GM19238 (cell line): ENCODE measurements around the gene CMTM3.
"Not testable (repeated sequence)": the region's sequence is repeated elsewhere in the genome, so short reads cannot be mapped to it uniquely, and the experiment has no call there.

Experiments used
- DNase-seq: peaks from one replicate; pipeline ENCODE4 v3.0.0; 2011; ENCODE audit warnings: low spot score; ENCODE audit not compliant: insufficient read length

Gene CMTM3

DNA sequence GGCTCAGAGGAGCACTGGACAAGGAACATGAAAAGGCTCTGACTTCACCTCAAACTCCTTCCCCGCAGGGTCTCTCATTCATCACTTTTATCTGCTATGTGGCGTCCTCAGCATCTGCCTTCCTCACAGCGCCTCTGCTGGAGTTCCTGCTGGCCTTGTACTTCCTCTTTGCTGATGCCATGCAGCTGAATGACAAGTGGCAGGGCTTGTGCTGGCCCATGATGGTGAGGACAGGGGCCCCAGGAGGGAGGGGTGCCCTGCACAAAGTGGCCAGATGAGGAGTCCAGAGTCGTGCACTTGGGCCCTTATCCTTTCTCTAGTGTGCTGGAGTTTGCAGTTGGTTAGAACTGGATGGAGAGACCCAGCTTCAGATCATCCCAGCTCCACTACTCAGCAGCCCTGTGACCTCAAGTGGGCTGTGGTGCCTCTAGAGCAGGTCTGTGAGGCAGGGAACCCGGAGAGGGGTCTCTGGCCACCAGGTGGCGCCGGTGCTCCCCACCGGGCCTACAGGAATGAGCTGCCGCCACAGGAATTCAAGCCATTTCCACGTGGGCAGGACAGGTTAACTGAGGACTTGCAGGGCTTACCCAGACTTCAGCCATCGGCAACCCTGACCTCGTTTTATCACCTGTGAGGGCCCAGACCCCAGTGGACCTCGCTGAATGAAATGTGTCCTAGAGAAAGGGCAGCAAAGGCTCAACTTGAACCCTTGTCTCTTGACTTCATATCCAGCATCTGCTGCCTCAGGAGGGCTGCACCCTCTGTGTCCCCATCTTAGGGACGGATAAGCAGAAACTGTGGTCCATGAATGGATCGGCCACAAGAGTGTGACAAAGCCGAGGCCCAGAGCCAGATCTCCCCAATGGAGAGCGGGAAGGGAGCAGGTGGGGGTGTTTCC is 4.0 kb downstream of the CMTM3 start:
- peak; percentile 81 for DNase-seq

GRCh38 chr16:66609139-66609510 is 4.6 kb downstream of the CMTM3 start:
- no peak for DNase-seq

- no peak for DNase-seq
These were observed 5.8 kb downstream of the CMTM3 start for GRCh38 chr16:66610111-66610820.

- DNase-seq: not testable (repeated sequence)
These were observed 7.4 kb downstream of the CMTM3 start for GRCh38 chr16:66611911-66612310.

DNA sequence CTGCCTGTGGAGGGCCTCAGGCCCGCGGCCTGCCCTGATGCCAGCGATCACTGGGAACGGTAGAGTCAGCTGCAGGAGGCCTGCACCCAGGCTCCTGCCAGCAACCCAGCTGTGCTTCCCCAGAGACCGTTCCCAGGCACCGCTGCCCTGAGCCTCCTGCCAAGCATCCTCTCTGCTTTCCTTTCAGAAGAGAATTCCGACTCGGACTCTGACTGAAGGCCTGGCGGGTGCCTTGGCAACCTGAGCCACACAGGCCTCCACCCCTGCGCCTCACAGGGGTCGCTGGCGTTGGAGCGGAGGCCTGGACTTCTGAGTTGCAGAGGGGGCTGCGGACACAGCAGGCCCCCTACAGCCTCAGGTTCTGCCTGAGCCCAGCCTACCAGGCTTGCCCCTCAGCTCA is 7.9 kb downstream of the CMTM3 start:
- no peak for DNase-seq

- DNase-seq: no peak
These were observed 9.8 kb downstream of the CMTM3 start for GRCh38 chr16:66614161-66614802.

DNA sequence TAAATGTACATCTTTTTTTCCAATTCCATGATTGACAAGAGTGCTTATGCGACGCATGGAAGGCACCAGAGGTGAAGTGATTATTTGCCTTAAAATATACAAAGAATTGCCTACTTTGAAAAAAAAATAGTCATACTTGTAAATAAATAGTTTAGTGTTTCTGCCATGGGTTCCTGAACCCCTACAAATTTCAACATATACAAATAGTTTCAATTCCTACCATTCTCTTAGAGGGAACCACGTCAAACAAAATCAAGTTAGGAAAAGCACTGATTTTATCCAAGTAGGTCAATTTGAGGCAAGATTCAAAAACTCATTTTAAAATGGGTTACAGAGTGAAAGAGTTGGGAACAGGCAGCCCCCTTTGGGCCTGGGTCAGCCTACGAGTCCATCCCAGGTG is 11.7 kb downstream of the CMTM3 start:
- no peak for DNase-seq

- no peak for DNase-seq
These were observed 12.1 kb downstream of the CMTM3 start for GRCh38 chr16:66616592-66616991.

GRCh38 chr16:66617010-66617434 is 12.5 kb downstream of the CMTM3 start:
- no peak for DNase-seq

DNA sequence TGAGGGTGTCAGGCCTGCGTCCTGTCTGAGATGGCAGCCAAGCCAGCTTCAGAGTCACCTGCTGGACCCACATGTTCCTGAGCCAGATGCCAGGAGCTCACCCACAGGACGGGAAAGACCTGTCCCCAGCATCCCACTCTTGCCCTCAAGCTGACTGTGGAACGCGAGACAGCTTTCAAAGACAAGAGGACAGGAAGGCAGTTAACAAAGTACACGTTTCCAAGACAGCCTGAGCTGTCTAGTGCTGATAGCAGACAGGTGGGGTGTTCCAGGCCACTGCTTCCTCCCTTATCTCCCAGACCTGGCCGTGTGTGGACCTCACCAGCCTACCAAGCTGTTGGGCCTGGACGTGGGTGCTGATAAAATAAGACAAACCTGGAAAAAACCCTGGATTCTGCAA is 13.2 kb downstream of the CMTM3 start:
- no peak for DNase-seq

DNA sequence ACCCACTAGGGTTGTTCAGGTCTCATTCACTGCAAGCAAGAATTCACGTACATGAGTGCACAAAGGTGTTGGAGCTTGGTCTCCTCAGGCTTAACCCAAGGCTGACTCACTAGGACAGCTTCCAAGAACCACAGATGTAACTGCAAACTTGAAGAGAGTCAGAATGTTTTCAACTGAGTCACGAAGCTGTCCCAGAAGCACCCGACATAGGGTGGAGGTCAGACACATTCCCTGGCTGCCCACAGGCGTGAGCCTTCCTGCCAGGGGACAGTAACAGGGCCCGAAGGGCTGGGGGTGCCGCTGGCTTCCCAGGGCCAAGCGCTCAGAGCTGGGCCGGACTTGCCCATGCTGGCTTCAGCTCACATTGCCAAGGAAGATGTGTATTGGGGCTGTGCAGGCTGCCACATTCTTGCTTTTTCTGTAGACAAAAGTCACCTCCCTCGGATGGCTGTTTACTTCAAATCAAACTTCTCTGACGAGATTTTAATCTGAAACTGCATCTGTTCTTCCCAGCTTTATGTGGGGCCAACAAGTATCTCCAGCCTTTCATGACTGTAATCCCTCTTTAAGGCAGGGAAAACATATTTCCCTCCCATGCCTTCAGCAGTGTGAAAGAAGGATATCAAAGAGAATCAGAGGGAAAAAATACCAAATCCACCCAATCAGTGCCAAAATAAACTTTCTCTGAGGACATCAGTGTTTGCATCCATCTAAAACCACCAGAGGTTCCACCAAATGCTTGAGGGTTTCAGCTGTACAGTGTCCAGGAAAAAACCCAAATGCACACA is 14.3 kb downstream of the CMTM3 start:
- no peak for DNase-seq

GRCh38 chr16:66619534-66620428 is 15.3 kb downstream of the CMTM3 start:
- DNase-seq: no peak

DNA sequence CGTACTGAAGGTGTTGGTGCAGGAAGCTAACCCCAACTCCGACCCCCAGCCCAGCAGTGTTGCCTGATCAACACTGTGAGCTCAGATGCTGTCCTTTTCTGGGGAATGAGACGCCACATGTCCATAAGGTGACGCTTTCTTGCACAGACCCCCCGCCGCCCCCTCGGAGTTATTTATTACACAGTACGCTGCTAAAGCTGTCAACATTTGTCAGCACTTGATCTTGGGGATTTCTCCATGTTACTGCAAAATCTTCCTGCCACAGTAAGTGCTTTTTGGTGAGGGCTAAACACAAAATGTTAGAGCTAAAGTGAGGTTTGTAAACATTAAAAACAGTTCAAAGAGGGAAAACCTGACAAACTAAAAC is 15.9 kb downstream of the CMTM3 start:
- no peak for DNase-seq

DNA sequence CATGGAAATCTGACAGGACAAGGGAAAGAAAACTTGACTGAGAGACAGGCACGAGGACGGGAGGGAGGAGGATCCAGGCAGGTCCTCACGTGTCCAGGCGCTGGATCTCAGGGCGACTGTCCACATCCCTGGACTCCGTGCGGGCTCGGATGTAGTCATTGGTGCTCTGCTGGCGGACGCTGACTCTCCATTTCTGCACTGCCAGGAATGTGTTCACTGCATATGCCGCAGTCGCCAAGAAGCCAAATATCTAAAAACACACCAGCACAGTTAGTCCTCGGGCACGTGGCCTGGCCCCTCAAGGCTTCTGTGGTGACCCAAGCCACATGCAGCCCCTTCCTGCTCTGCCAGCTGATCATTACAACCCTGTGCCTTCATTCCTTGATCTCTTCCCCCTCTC is 17.5 kb downstream of the CMTM3 start:
- DNase-seq: no peak

DNA sequence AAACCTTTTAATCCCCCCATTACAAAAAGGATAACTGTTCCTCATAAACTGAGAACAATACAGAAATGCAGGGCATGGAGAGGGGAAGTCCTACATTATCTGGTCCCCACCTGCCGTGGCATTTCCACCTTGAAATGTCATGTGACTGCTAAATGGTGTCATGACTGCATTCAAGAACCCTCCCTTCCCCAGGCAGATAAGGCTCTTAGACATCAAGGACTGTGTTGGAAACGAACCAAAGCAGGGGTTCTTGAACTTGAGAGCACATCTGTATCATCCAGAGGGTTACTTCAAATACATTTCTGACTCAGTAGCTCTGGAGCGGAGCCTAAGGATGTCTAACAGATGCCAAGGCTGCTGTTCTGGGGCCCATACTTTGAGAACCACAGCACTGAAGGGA is 18.4 kb downstream of the CMTM3 start:
- no peak for DNase-seq

GRCh38 chr16:66623755-66624154 is 19.3 kb downstream of the CMTM3 start:
- no peak for DNase-seq

DNA sequence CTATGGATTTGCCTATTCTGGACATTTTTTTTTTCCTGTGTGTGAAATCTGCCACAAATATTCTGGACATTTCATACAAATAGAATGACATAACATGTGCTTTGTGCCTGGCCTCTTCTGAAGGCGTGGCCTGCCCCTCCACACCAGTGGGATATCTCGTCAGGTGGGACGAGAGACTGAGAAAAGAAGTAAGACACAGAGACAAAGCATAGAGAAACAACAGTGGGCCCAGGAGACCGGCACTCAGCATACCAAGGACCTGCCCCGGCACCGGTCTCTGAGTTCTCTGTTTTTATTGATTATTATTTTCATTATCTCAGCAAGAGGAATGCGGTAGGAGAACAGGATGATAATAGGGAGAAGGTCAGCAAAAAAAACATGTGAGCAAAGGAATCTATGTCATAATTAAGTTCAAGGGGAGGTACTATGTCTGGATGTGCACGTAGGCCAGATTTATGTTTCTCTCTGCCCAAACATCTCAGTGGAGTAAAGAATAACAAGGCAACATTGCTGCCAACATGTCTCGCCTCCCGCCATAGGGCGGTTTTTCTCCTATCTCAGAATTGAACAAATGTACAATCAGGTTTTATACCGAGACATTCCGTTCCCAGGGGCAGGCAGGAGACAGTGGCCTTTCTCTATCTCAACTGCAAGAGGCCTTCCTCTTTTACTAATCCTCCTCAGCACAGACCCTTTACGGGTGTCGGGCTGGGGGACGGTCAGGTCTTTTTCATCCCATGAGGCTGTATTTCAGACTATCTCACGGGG is 23.3 kb downstream of the CMTM3 start:
- DNase-seq: not testable (repeated sequence)

- DNase-seq: no peak
These were observed 25.4 kb downstream of the CMTM3 start for GRCh38 chr16:66629856-66630255.

DNA sequence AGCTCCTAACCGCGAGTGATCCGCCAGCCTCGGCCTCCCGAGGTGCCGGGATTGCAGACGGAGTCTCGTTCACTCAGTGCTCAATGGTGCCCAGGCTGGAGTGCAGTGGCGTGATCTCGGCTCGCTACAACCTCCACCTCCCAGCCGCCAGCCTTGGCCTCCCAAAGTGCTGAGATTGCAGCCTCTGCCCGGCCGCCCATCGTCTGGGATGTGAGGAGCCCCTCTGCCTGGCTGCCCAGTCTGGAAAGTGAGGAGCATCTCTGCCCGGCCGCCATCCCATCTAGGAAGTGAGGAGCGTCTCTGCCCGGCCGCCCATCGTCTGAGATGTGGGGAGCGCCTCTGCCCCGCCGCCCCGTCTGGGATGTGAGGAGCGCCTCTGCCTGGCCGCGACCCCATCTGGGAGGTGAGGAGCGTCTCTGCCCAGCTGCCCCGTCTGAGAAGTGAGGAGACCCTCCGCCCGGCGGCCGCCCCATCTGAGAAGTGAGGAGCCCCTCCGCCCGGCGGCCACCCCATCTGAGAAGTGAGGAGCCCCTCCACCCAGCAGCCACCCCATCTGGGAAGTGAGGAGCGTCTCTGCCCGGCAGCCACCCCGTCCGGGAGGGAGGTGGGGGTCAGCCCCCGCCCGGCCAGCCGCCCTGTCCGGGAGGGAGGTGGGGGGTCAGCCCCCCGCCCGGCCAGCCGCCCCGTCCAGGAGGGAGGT is 26.2 kb downstream of the CMTM3 start:
- not testable (repeated sequence) for DNase-seq
